ENCODE measurements around the gene KLHL22.

- no peak for TF ChIP-seq POLR2A (IDR thresholded peaks at IDR 0.05)
- no peak for TF ChIP-seq CTCF (IDR thresholded peaks at IDR 0.05)
Measured at GRCh38 chr22:20451920-20452319, 43.7 kb downstream of the KLHL22 start.
